ENCODE data around the gene CHRNG.

DNA sequence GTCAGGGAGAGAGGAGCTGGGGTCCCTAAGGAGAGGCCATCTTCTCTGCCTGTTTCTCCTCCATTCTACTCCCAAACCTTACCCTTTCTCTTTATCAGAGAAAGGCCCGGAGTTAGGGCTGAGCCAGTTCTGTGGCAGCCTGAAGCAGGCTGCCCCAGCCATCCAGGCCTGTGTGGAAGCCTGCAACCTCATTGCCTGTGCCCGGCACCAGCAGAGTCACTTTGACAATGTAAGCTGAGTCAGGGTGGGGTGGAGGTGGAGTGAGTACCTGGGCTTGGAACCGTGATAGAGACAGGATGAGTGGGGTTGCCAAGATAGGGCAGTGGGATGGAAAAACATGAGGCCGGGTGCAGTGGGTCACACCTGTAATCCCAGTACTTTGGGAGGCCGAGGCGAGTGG lies 5.2 kb downstream of the CHRNG start:
- TF ChIP-seq, protein P1, sequence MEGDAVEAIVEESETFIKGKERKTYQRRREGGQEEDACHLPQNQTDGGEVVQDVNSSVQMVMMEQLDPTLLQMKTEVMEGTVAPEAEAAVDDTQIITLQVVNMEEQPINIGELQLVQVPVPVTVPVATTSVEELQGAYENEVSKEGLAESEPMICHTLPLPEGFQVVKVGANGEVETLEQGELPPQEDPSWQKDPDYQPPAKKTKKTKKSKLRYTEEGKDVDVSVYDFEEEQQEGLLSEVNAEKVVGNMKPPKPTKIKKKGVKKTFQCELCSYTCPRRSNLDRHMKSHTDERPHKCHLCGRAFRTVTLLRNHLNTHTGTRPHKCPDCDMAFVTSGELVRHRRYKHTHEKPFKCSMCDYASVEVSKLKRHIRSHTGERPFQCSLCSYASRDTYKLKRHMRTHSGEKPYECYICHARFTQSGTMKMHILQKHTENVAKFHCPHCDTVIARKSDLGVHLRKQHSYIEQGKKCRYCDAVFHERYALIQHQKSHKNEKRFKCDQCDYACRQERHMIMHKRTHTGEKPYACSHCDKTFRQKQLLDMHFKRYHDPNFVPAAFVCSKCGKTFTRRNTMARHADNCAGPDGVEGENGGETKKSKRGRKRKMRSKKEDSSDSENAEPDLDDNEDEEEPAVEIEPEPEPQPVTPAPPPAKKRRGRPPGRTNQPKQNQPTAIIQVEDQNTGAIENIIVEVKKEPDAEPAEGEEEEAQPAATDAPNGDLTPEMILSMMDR (IDR thresholded peaks at IDR 0.05; ENCODE audit: insufficient read depth, low read length, poor library complexity, severe bottlenecking) = no peak
- no peak for TF ChIP-seq EZH2phosphoT487 (conservative IDR thresholded peaks at IDR 0.05; ENCODE audit: low read length)

All from SU-DHL-6 (cell line).